ENCODE measurements around the gene CACNB4. TPM values are rescaled to one million over a fixed set of nuclear protein-coding genes. Genes with fewer than 3 reads are reported as not detected.

The CACNB4 gene
- total and polyA plus RNA-seq, 9 of the 15 experiments (the other 6 are each of a cell fraction or from before 2014, with no cell fraction given) = 0.01 to 0.20 (median 0.04) TPM; not detected in 1

DNA sequence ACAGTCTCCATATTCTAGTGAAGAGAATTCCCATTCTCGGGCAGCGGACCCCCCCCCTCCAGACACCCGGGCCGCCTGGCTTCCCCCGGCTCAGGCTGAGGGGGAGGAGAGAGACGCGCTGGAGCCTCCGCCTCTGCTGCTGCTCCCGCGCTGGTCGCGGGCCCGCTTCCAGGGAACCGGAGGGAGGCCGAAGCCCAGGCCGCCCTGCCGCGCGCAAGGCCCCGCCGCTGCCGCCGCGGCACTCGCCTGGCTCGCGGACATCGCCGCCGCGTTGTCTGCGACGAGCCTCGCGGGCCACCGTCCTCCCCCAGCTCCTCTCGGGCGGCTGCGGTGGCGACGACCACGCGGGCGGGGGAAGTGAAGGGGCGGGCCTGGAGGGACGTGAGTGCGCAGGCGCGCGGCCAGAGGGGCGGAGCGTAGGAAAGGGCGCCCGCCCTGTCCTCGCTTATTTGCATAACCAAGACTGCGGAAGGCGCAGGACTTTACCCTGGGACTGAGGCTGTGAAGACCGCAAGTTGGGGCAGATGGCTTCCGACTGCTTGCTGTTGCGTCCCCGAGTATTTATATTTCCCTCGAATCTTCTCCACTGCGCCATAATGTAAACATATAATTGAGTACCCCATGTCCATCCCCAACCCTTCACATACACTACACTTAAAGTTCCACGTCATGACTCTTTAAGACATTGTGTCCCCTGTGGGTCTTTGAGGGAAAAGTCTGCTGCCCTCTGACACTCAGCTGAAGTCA lies 270.5 kb downstream of the CACNB4 start, which contains the start of gene ARL5A (continued):
- 0 out of 4 replicates have a peak, but pooled peaks of 1 of the 2 experiments have one; percentile 72 for TF ChIP-seq MLX (CRISPR knock-in tag; conservative IDR thresholded peaks at IDR 0.05)
- TF ChIP-seq EWSR1 (IDR thresholded peaks at IDR 0.05; ENCODE audit: borderline replicate concordance, low read depth, partially characterized antibody) = no peak
- peak; percentile 22 for TF ChIP-seq SMARCC2 (IDR thresholded peaks at IDR 0.05; ENCODE audit: low read depth)
- peak; percentile 92 for TF ChIP-seq TBP (optimal IDR thresholded peaks at IDR 0.05; ENCODE audit: low read depth, low read length)
- no peak for TF ChIP-seq SMARCB1 (IDR thresholded peaks at IDR 0.05; ENCODE audit: insufficient read length, low read depth)
- no peak for TF ChIP-seq PPARD (CRISPR knock-in tag; IDR thresholded peaks at IDR 0.05)
- TF ChIP-seq CCNT2 (IDR thresholded peaks at IDR 0.05; ENCODE audit: borderline replicate concordance, extremely low read depth, insufficient read length, low read depth, low read length) = peak; percentile 87
- TF ChIP-seq NFIX (CRISPR knock-in tag; IDR thresholded peaks at IDR 0.05; ENCODE audit: low read depth) = no peak
- TF ChIP-seq CBX8 (IDR thresholded peaks at IDR 0.05; ENCODE audit: borderline replicate concordance, extremely low read depth, low read depth, low read length, poor library complexity, severe bottlenecking) = no peak
- peak; percentile 88 for TF ChIP-seq CTBP1 (IDR thresholded peaks at IDR 0.05; ENCODE audit: borderline replicate concordance)
- no peak for TF ChIP-seq ZNF512 (tag; IDR thresholded peaks at IDR 0.05)
- peak; percentile 83; the same call in 1 of the 2 replicates for TF ChIP-seq ZC3H8 (IDR thresholded peaks at IDR 0.05)
- peak; percentile 75 for TF ChIP-seq E2F3 (CRISPR knock-in tag; IDR thresholded peaks at IDR 0.05)
- 0 out of 2 replicates have a peak, but pooled peaks have one; percentile 17 for TF ChIP-seq ETV1 (tag; conservative IDR thresholded peaks at IDR 0.05; ENCODE audit: low read depth)
- no peak for TF ChIP-seq IFI16 (CRISPR knock-in tag; IDR thresholded peaks at IDR 0.05)
- TF ChIP-seq FOS (IDR thresholded peaks at IDR 0.05; ENCODE audit: extremely low read depth, insufficient read length) = no peak
- TF ChIP-seq CXXC5 (CRISPR knock-in tag; IDR thresholded peaks at IDR 0.05) = peak; percentile 95
- no peak for TF ChIP-seq RBM39 (optimal IDR thresholded peaks at IDR 0.05; ENCODE audit: low read depth, low read length)
- TF ChIP-seq NBN (IDR thresholded peaks at IDR 0.05; ENCODE audit: low read depth) = peak; percentile 87
- no peak for TF ChIP-seq RAD51 (IDR thresholded peaks at IDR 0.05; ENCODE audit: borderline replicate concordance, low read depth)
- TF ChIP-seq ZNF785 (CRISPR knock-in tag; IDR thresholded peaks at IDR 0.05) = no peak
- no peak for TF ChIP-seq ZNF518B (CRISPR knock-in tag; IDR thresholded peaks at IDR 0.05)
- TF ChIP-seq RB1 (IDR thresholded peaks at IDR 0.05; ENCODE audit: low read depth) = peak; percentile 88

Measured in K562 (cell line).